Middle frontal gyrus (tissue), 1 donor: ENCODE data around the gene LAMA5.

Source experiments
- DNase-seq: peaks from one replicate; pipeline ENCODE4 v3.0.0-alpha.2; 2015; ENCODE audit warnings: low spot score; ENCODE audit errors: extremely low spot score

Gene LAMA5

GRCh38 chr20:62318400-62319345, 48.4 kb downstream of the LAMA5 start:
- no peak for DNase-seq

- no peak for DNase-seq
These were observed 49.9 kb downstream of the LAMA5 start for GRCh38 chr20:62317167-62317655.

GRCh38 chr20:62316331-62317166, 50.6 kb downstream of the LAMA5 start:
- no peak for DNase-seq

- no peak for DNase-seq
These were observed 51.3 kb downstream of the LAMA5 start for GRCh38 chr20:62315773-62316172.

- DNase-seq = no peak
These were observed 52.3 kb downstream of the LAMA5 start for GRCh38 chr20:62314711-62315302.

- DNase-seq = no peak
These were observed 52.8 kb downstream of the LAMA5 start for GRCh38 chr20:62314339-62314638.

GRCh38 chr20:62313460-62314338, 53.4 kb downstream of the LAMA5 start:
- DNase-seq = no peak

- DNase-seq = no peak
These were observed 54.1 kb downstream of the LAMA5 start for GRCh38 chr20:62313021-62313420.

GRCh38 chr20:62312662-62312977, 54.5 kb downstream of the LAMA5 start:
- no peak for DNase-seq

- DNase-seq = no peak
These were observed 55.1 kb downstream of the LAMA5 start for GRCh38 chr20:62311832-62312661.

GRCh38 chr20:62311150-62311549, 56.0 kb downstream of the LAMA5 start:
- DNase-seq = no peak

- no peak for DNase-seq
These were observed 56.4 kb downstream of the LAMA5 start for GRCh38 chr20:62310757-62311121.

- DNase-seq = no peak
These were observed 57.0 kb downstream of the LAMA5 start for GRCh38 chr20:62309947-62310756.

- DNase-seq = no peak
These were observed 57.7 kb downstream of the LAMA5 start for GRCh38 chr20:62309198-62309944.

- DNase-seq = peak; percentile 4
These were observed 58.9 kb downstream of the LAMA5 start for GRCh38 chr20:62308102-62308822.

- no peak for DNase-seq
These were observed 59.6 kb downstream of the LAMA5 start for GRCh38 chr20:62307226-62308101.
